OCI-LY7 (cell line): ENCODE results near the gene PEPD.

ENCODE experiments used
- EZH2phosphoT487 ChIP-seq: fragments of 200-600 bp; sonication (generic); IDR thresholded peaks from 2 replicates; pipeline ENCODE4 v1.6.1; 2018; ENCODE audit warnings: low read depth, borderline replicate concordance, mild to moderate bottlenecking, mixed run types, antibody characterized with exemption, low read length, moderate library complexity, mixed read lengths
- TF ChIP-seq, protein P1 (sequence below): fragments of 200-600 bp; sonication (generic); conservative IDR thresholded peaks from 2 replicates; pipeline ENCODE4 v1.5.1; 2014; ENCODE audit warnings: mild to moderate bottlenecking, antibody characterized with exemption, low read length, moderate library complexity, mixed read lengths

- TF ChIP-seq, protein P1, sequence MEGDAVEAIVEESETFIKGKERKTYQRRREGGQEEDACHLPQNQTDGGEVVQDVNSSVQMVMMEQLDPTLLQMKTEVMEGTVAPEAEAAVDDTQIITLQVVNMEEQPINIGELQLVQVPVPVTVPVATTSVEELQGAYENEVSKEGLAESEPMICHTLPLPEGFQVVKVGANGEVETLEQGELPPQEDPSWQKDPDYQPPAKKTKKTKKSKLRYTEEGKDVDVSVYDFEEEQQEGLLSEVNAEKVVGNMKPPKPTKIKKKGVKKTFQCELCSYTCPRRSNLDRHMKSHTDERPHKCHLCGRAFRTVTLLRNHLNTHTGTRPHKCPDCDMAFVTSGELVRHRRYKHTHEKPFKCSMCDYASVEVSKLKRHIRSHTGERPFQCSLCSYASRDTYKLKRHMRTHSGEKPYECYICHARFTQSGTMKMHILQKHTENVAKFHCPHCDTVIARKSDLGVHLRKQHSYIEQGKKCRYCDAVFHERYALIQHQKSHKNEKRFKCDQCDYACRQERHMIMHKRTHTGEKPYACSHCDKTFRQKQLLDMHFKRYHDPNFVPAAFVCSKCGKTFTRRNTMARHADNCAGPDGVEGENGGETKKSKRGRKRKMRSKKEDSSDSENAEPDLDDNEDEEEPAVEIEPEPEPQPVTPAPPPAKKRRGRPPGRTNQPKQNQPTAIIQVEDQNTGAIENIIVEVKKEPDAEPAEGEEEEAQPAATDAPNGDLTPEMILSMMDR, result no peak
- no peak for TF ChIP-seq EZH2phosphoT487
These were observed 182.3 kb downstream of the PEPD start for GRCh38 chr19:33339016-33339984.
